ENCODE data around the gene MBNL2.

MBNL2 gene

GRCh38 chr13:97300871-97301270 is 78.7 kb downstream of the MBNL2 start:
- TF ChIP-seq CTCF (IDR thresholded peaks at IDR 0.05; ENCODE audit: low read depth, low read length, missing control alignments): no peak
- in situ Hi-C loops (cut with HindIII; ENCODE audit: low pct_ligation_motif_present, low sequenced_read_pairs): no loop called here

GRCh38 chr13:97301382-97302095 is 79.4 kb downstream of the MBNL2 start:
- Histone ChIP-seq H3K4me3 (ENCODE audit: low read depth, low read length) (no peak overlapping the region), H3K27me3 (replicated peaks) (no peaks in the 10 kb centered on the region), H3K27ac (no peak overlapping the region), H3K36me3 (replicated peaks) (no peaks in the 10 kb centered on the region)
- in situ Hi-C loops (cut with HindIII; ENCODE audit: low pct_ligation_motif_present, low sequenced_read_pairs): no loop called here
- no peak for TF ChIP-seq CTCF (IDR thresholded peaks at IDR 0.05; ENCODE audit: low read depth, low read length, missing control alignments)
- DNase-seq: no peak

More at GRCh38 chr13:97300871-97301270, 78.7 kb downstream of the MBNL2 start:
- no peak overlapping the region for H3K27ac ChIP-seq
- H3K4me3 ChIP-seq (ENCODE audit: low read depth, low read length): no peak overlapping the region
- H3K27me3 ChIP-seq (replicated peaks): no peaks in the 10 kb centered on the region
- H3K36me3 ChIP-seq (replicated peaks): no peaks in the 10 kb centered on the region
- no peak for DNase-seq

GRCh38 chr13:97302611-97303010 is 80.5 kb downstream of the MBNL2 start:
- no peak overlapping the region for H3K4me3 ChIP-seq (ENCODE audit: low read depth, low read length)
- DNase-seq: no peak
- H3K27me3 ChIP-seq (replicated peaks): no peaks in the 10 kb centered on the region
- in situ Hi-C loops (cut with HindIII; ENCODE audit: low pct_ligation_motif_present, low sequenced_read_pairs): no loop called here
- no peak for TF ChIP-seq CTCF (IDR thresholded peaks at IDR 0.05; ENCODE audit: low read depth, low read length, missing control alignments)
- H3K27ac ChIP-seq: no peak overlapping the region
- H3K36me3 ChIP-seq (replicated peaks): no peaks in the 10 kb centered on the region

DNA sequence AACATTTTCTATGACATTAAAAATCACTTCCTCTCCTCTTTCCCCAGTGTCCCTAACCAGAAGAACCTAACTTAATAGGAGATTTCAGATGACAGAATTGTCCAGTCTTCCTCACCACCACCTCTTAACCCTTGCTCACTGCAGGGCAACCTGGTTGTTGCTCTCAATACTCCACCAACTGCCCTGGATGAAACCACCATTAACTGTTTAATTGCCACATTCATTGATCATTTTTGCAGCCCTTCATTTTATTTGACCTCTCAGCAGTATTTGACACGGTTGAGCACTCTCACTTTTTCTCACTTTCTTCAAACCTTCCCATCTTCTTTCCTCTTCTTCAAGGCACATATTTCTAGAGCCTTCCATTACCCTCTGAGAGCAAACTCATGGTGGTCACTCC is 84.0 kb downstream of the MBNL2 start:
- in situ Hi-C loops (cut with HindIII; ENCODE audit: low pct_ligation_motif_present, low sequenced_read_pairs): no loop called here
- TF ChIP-seq CTCF (IDR thresholded peaks at IDR 0.05; ENCODE audit: low read depth, low read length, missing control alignments): no peak
- Histone ChIP-seq H3K4me3 (ENCODE audit: low read depth, low read length) (no peak overlapping the region), H3K27me3 (replicated peaks) (no peaks in the 10 kb centered on the region), H3K36me3 (replicated peaks) (no peaks in the 10 kb centered on the region), H3K27ac (no peak overlapping the region)
- no peak for DNase-seq

- peak overlapping the region; percentile 23 for H3K27ac ChIP-seq
These were observed 84.5 kb downstream of the MBNL2 start for GRCh38 chr13:97306645-97307044.

More at GRCh38 chr13:97306645-97307044, 84.5 kb downstream of the MBNL2 start:
- DNase-seq: peak; percentile 33
- in situ Hi-C loops (cut with HindIII; ENCODE audit: low pct_ligation_motif_present, low sequenced_read_pairs): no loop called here
- no peaks in the 10 kb centered on the region for H3K36me3 ChIP-seq (replicated peaks)
- TF ChIP-seq CTCF (IDR thresholded peaks at IDR 0.05; ENCODE audit: low read depth, low read length, missing control alignments): no peak
- H3K4me3 ChIP-seq (ENCODE audit: low read depth, low read length): no peak overlapping the region
- H3K27me3 ChIP-seq (replicated peaks): no peaks in the 10 kb centered on the region

All from brain microvascular endothelial cell (primary cell).